Activated CD4-positive, alpha-beta memory T cell treated with anti-CD3 and anti-CD28 coated beads for 36 hours (primary cell): ENCODE results near the gene PGAP1. TPM values are rescaled to one million over a fixed set of nuclear protein-coding genes. Genes with fewer than 3 reads are reported as not detected.
A peak's percentile ranks its signal among the peaks of the same experiment; 100 is the strongest.

ENCODE experiments used
- CTCF ChIA-PET: fragments of 350-600 bp; sonication (Branson Sonifier 250); formaldehyde crosslinking; loops from one replicate; lab custom pipeline; 2021; ENCODE audit warnings: antibody characterized with exemption, inconsistent platforms; lab: Charles Lee
- POLR2A ChIA-PET: fragments of 350-600 bp; sonication (Branson Sonifier 250); formaldehyde crosslinking; loops from one replicate; lab custom pipeline; 2021; ENCODE audit warnings: antibody characterized with exemption; lab: Charles Lee
- DNase-seq: peaks from one replicate; pipeline ENCODE4 v3.0.0-alpha.2; 2020
- H3K27ac Mint-ChIP-seq: one replicate; pipeline ENCODE4 v1.8.0; 2021; ENCODE audit warnings: mixed read lengths
- H3K27me3 Mint-ChIP-seq: one replicate; pipeline ENCODE4 v1.8.0; 2021; ENCODE audit warnings: mixed read lengths
- H3K36me3 Mint-ChIP-seq: one replicate; pipeline ENCODE4 v1.8.0; 2021; ENCODE audit warnings: mixed read lengths
- H3K4me1 Mint-ChIP-seq: one replicate; pipeline ENCODE4 v1.8.0; 2021; ENCODE audit warnings: low read depth, mixed read lengths
- H3K4me3 Mint-ChIP-seq: one replicate; pipeline ENCODE4 v1.8.0; 2021; ENCODE audit warnings: mild to moderate bottlenecking, mixed read lengths
- H3K9me3 Mint-ChIP-seq: one replicate; pipeline ENCODE4 v1.8.0; 2021; ENCODE audit warnings: mixed read lengths
- intact Hi-C: fragments of 100-400 bp; cut with micrococcal nuclease; formaldehyde crosslinking; loops from one replicate; pipeline ENCODE4 v1.15.1; 2023
- total RNA-seq, 2 experiments: library from RNA; stranded (reverse); gene quantifications; one replicate each; pipeline ENCODE4 v1.2.3, GENCODE V29; 2021

PGAP1 gene
- total RNA-seq, 2 experiments from 2014 or later, result 24.5 to 25.5 TPM

- peaks cover 1% of the 10 kb centered on the region for H3K36me3 Mint-ChIP-seq
- H3K4me1 Mint-ChIP-seq, result peaks cover 2% of the 10 kb centered on the region
- H3K27me3 Mint-ChIP-seq, result no peaks in the 10 kb centered on the region
- no peaks in the 10 kb centered on the region for H3K9me3 Mint-ChIP-seq
- CTCF ChIA-PET, result no interaction called here
- POLR2A ChIA-PET, result no interaction called here
- H3K27ac Mint-ChIP-seq, result no peak overlapping the region
- no peak overlapping the region for H3K4me3 Mint-ChIP-seq
- intact Hi-C loops, result no loop called here
- DNase-seq, result no peak
These were observed 95.8 kb downstream of the PGAP1 start for GRCh38 chr2:196830701-196831100.

GRCh38 chr2:196827356-196827755, 99.2 kb downstream of the PGAP1 start:
- no peak for DNase-seq
- POLR2A ChIA-PET, result no interaction called here
- CTCF ChIA-PET, result interaction anchor here (0.6 kb wide), 1 partner anchor 63 kb away, joined by 3 read pairs; no protein-coding TSS in a partner anchor
- Mint-ChIP-seq H3K27ac (no peak overlapping the region), H3K27me3 (no peaks in the 10 kb centered on the region), H3K36me3 (peaks cover 1% of the 10 kb centered on the region), H3K9me3 (no peaks in the 10 kb centered on the region), H3K4me3 (no peak overlapping the region), H3K4me1 (peaks cover 2% of the 10 kb centered on the region)
- intact Hi-C loops, result no loop called here

GRCh38 chr2:196823750-196824522, 102.6 kb downstream of the PGAP1 start:
- Mint-ChIP-seq H3K36me3 (no peaks in the 10 kb centered on the region), H3K27me3 (peaks cover 6% of the 10 kb centered on the region), H3K4me3 (no peak overlapping the region), H3K27ac (no peak overlapping the region), H3K9me3 (no peaks in the 10 kb centered on the region), H3K4me1 (peaks cover 2% of the 10 kb centered on the region)
- ChIA-PET POLR2A (no interaction called here), CTCF (no interaction called here)
- no peak for DNase-seq
- intact Hi-C loops, result no loop called here

GRCh38 chr2:196821195-196821594, 105.3 kb downstream of the PGAP1 start:
- H3K4me3 Mint-ChIP-seq, result no peak overlapping the region
- DNase-seq, result no peak
- peaks cover 11% of the 10 kb centered on the region for H3K9me3 Mint-ChIP-seq
- intact Hi-C loops, result no loop called here
- H3K27me3 Mint-ChIP-seq, result peaks cover 16% of the 10 kb centered on the region
- H3K36me3 Mint-ChIP-seq, result no peaks in the 10 kb centered on the region
- ChIA-PET POLR2A (no interaction called here), CTCF (interaction anchor here (0.7 kb wide), 1 partner anchor 57 kb away, joined by 3 read pairs; no protein-coding TSS in a partner anchor)
- H3K4me1 Mint-ChIP-seq, result no peaks in the 10 kb centered on the region
- no peak overlapping the region for H3K27ac Mint-ChIP-seq

- Mint-ChIP-seq H3K9me3 (no peaks in the 10 kb centered on the region), H3K27ac (no peak within 1 kb of the TSS), H3K36me3 (no peaks in the 10 kb centered on the region), H3K4me1 (no peaks in the 10 kb centered on the region), H3K4me3 (no peak within 1 kb of the TSS), H3K27me3 (peaks cover 28% of the 10 kb centered on the region)
- intact Hi-C loops, result no loop called here
- DNase-seq, result no peak
- ChIA-PET POLR2A (no interaction called here), CTCF (no interaction called here)
These were observed 117.2 kb downstream of the PGAP1 start, which contains the start of gene C2orf66 for GRCh38 chr2:196809260-196809659. TSS of gene C2orf66 (minus strand) at chr2:196809355. CDS start at chr2:196809336, 19 bp downstream.

- ChIA-PET CTCF (interaction anchor here (1.1 kb wide), 1 partner anchor 58 kb away, joined by 3 read pairs; no protein-coding TSS in a partner anchor), POLR2A (interaction anchor here (1.1 kb wide), 1 partner anchor 9 kb away, joined by 4 read pairs; the partner anchor contains the start of gene GTF3C3)
- Mint-ChIP-seq H3K27me3 (peaks cover 27% of the 10 kb centered on the region), H3K4me3 (no peak overlapping the region), H3K36me3 (no peaks in the 10 kb centered on the region), H3K27ac (no peak overlapping the region), H3K9me3 (no peaks in the 10 kb centered on the region), H3K4me1 (no peaks in the 10 kb centered on the region)
- intact Hi-C loops, result no loop called here
- no peak for DNase-seq
These were observed 118.3 kb downstream of the PGAP1 start for GRCh38 chr2:196808083-196808665.

- H3K4me1 Mint-ChIP-seq, result peaks cover 18% of the 10 kb centered on the region
- no peaks in the 10 kb centered on the region for H3K36me3 Mint-ChIP-seq
- intact Hi-C loops, result no loop called here
- no peak overlapping the region for H3K4me3 Mint-ChIP-seq
- ChIA-PET POLR2A (no interaction called here), CTCF (no interaction called here)
- H3K27me3 Mint-ChIP-seq, result peaks cover 10% of the 10 kb centered on the region
- no peak for DNase-seq
- no peaks in the 10 kb centered on the region for H3K9me3 Mint-ChIP-seq
- H3K27ac Mint-ChIP-seq, result no peak overlapping the region
These were observed 122.1 kb downstream of the PGAP1 start for GRCh38 chr2:196804381-196804780.

GRCh38 chr2:196802401-196802800, 124.1 kb downstream of the PGAP1 start:
- intact Hi-C loops, result no loop called here
- peaks cover 3% of the 10 kb centered on the region for H3K36me3 Mint-ChIP-seq
- H3K27ac Mint-ChIP-seq, result no peak overlapping the region
- no peak for DNase-seq
- no peak overlapping the region for H3K4me3 Mint-ChIP-seq
- peaks cover 5% of the 10 kb centered on the region for H3K27me3 Mint-ChIP-seq
- CTCF ChIA-PET, result no interaction called here
- peaks cover 26% of the 10 kb centered on the region for H3K4me1 Mint-ChIP-seq
- POLR2A ChIA-PET, result no interaction called here
- H3K9me3 Mint-ChIP-seq, result no peaks in the 10 kb centered on the region

GRCh38 chr2:196801674-196802261, 124.7 kb downstream of the PGAP1 start:
- POLR2A ChIA-PET, result no interaction called here
- Mint-ChIP-seq H3K4me1 (peaks cover 31% of the 10 kb centered on the region), H3K36me3 (peaks cover 9% of the 10 kb centered on the region), H3K4me3 (no peak overlapping the region), H3K27me3 (peaks cover 5% of the 10 kb centered on the region), H3K9me3 (no peaks in the 10 kb centered on the region), H3K27ac (no peak overlapping the region)
- CTCF ChIA-PET, result no interaction called here
- no peak for DNase-seq
- intact Hi-C loops, result no loop called here

- peaks cover 5% of the 10 kb centered on the region for H3K27me3 Mint-ChIP-seq
- peaks cover 41% of the 10 kb centered on the region for H3K4me1 Mint-ChIP-seq
- peaks cover 23% of the 10 kb centered on the region for H3K36me3 Mint-ChIP-seq
- H3K27ac Mint-ChIP-seq, result peak overlapping the region; percentile 83
- CTCF ChIA-PET, result interaction anchor here (1.0 to 1.1 kb wide), 3 partner anchors 48 to 579 kb away, joined by 3 to 4 read pairs (median 3); no protein-coding TSS in a partner anchor
- intact Hi-C loops, result loop anchor here (1.0 kb wide), 3 partner anchors 128 to 701 kb away; partner anchors contain the start of genes CCDC150 and HSPE1
- no peak for DNase-seq
- H3K4me3 Mint-ChIP-seq, result peak overlapping the region; percentile 94
- POLR2A ChIA-PET, result interaction anchor here (0.6 to 1.6 kb wide), 6 partner anchors 9 to 128 kb away, joined by 3 to 11 read pairs (median 4); no protein-coding TSS in a partner anchor
- no peaks in the 10 kb centered on the region for H3K9me3 Mint-ChIP-seq
These were observed 127.5 kb downstream of the PGAP1 start for GRCh38 chr2:196798980-196799379.

- no peaks in the 10 kb centered on the region for H3K27me3 Mint-ChIP-seq
- CTCF ChIA-PET, result no interaction called here
- no peak overlapping the region for H3K27ac Mint-ChIP-seq
- intact Hi-C loops, result no loop called here
- POLR2A ChIA-PET, result no interaction called here
- H3K9me3 Mint-ChIP-seq, result no peaks in the 10 kb centered on the region
- H3K4me3 Mint-ChIP-seq, result no peak overlapping the region
- H3K36me3 Mint-ChIP-seq, result peaks cover 59% of the 10 kb centered on the region
- no peak for DNase-seq
- H3K4me1 Mint-ChIP-seq, result peaks cover 22% of the 10 kb centered on the region
These were observed 133.6 kb downstream of the PGAP1 start for GRCh38 chr2:196792865-196793264.
